ENCODE measurements around the gene MCF2L2.

MCF2L2 gene

DNA sequence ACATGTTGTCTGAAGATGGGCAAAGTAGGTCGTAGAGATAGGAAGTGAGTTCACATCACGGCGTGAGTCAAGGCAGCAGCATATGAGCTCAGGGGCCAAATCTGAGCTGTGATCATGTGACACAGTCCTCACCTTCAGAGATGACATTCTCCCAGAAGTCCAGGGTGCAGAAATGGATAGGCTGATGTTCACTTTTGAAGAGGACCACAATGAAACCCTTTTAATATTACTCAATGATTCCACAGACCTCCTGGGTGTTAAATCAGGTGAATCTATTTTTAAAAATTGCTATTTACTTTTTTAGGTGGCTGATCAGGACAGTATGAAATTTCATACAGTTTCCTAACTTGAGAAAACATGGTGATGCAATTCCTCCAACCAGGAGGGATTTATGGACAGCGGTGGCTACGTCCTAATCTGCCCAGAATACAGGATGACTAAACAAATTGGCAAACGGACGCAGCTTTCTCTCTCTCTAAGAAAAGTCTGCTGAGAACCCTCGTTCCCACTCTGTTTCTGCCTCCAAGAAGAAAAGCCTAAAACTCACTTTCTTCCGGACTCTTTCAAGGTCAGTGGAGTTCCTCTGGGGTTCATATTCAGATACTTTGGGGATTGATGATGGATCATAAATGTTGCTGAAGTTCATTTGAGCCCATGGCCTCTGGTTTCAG is 141.0 kb downstream of the MCF2L2 start:
- no peak for DNase-seq

DNA sequence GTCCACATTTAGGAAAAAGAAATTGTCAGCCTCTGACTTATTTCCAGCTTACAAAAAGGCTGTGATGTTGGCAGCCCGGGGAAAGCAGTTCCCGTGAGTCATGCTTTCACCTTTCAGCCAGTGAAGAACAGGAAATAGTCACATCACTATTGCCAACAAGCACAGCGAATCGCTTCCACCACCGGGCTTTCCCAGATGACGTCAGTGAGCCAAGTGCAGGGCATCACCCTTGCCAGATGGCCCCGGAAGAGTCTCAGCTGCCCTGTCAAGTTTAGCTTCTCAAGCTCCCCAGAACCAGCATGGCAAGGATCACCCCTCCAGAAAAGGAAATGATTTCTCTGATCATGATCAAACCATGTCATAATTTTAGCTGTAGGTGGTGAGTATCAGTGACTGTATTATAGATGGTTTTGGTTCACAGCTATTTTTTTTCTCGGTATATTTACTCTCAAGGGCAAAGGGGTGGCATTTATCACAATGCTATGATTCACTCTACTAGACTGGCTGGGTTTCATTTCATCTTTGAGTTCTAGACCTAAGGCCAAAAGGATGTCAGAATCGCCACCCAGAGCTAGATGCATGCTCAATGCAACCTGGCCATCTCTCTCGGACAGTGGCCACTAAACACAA is 142.5 kb downstream of the MCF2L2 start:
- peak; percentile 95 for DNase-seq

- no peak for DNase-seq
Measured at GRCh38 chr3:183285318-183285717, 143.1 kb downstream of the MCF2L2 start.

- no peak for DNase-seq
Measured at GRCh38 chr3:183284570-183284969, 143.8 kb downstream of the MCF2L2 start.

DNA sequence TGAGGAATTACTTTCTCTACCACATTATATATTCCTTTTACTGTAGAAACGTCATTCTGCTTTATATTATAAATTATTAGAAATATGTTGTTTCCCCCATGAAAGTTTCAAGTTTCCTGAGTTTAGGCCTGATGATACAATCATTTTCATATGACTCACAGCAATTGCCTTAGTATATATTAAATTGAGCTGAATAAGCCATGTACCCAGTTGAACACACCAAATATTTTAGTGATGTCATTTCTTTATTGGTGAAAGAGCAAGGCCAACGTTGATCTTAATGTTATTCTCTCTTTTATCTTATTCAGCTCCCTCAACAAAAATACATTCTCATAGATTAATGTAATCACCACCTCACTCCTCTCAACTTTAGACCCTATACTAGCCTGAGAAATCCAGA is 144.5 kb downstream of the MCF2L2 start:
- no peak for DNase-seq

GRCh38 chr3:183281126-183281797 is 147.2 kb downstream of the MCF2L2 start:
- no peak for DNase-seq

DNA sequence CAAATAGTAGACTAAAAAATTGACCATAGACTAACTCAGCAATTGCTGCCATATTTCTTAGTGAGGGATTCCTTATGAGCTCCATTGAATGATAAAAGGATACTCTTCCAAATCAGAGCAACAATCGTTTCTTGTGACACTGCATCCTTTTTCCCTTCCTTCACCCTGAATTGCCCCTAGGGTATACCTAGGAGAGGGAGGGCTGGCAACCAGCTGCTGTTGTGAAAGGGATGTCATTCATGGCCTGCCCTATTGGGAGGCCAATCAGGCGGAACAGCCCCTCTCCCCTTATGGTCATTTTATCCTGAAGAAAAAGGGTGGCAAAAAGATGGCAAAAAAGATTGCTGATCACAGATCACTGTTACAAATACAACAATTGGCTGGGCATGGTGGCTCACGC is 149.0 kb downstream of the MCF2L2 start:
- DNase-seq, result no peak

GRCh38 chr3:183278479-183279088 is 149.8 kb downstream of the MCF2L2 start:
- DNase-seq, result no peak

- no peak for DNase-seq
Measured at GRCh38 chr3:183277260-183277659, 151.2 kb downstream of the MCF2L2 start.

DNA sequence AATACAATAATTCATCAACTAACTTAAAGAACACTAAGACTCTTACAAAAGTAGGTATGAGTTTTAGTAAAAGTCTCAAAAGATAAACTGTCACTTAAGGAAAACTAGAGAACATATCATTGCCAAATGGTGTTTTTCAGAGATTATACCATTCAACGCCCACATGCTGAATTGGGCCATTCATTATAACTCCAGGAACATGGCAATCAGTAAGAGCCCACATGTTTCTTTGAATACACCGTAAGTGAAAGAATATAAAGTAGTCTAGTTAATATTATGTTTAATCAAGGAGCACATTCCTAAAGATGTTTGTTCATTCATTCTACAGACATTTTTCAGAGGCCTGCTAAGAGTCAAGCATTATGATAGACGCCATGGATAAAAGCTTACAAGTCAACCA is 152.5 kb downstream of the MCF2L2 start:
- no peak for DNase-seq

GRCh38 chr3:183275418-183275817 is 153.0 kb downstream of the MCF2L2 start:
- DNase-seq, result no peak

DNA sequence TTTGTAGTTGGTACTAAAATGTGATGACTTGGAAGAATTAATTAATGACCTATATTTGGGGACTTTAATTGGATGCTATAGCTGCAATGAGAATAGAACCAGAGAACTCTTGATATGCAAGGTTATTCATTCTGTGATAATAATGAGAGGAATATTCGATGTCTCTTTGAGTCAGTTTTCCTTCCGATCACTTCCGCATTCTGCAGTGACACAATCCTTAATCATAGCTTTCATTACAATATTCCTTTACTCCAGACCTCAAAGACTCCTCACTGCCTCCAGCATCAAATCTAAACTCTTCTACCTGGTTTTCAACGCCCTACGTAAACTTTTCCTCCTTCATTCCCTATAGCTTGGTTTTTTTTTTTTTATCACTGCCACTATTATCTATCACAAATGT is 153.8 kb downstream of the MCF2L2 start:
- DNase-seq, result no peak

DNA sequence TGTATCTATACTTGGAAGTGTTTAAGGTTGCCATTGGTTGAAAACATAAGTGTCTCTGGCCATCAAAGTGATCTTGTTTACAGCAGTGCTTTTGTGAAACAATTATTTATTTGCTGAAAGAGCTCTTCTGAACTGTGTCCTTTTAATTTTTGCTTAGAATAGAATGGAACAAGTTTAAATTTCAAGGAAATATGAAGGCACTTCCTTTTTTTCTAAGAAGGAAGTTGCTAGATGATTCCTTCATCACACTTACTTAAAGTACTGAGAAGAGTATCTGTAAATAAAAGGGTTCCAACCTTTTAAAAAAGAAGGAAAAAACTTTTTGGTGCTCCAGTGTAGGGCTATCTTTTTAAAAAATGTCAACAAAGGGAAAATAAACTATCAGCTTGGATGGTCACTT is 155.6 kb downstream of the MCF2L2 start:
- DNase-seq, result no peak

DNA sequence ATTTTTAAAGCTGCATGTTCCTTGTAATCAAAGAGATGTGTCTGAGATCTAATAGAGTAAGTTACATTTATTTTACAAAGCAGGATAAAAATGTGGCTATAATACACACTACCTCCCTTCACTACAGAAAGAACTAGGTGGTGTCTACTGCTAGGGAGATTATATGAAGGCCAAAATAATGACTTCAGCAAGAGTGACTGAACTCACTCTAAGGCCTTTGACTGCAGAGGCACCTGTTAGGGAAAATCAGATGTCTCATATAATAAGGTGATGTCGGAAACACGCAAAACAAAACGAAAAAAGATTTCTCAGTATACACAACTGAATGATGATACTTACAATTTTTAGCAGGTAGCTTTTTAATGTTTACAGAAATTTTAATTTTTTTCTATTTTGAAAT is 156.3 kb downstream of the MCF2L2 start:
- no peak for DNase-seq

GRCh38 chr3:183270344-183270743 is 158.1 kb downstream of the MCF2L2 start:
- no peak for DNase-seq

DNA sequence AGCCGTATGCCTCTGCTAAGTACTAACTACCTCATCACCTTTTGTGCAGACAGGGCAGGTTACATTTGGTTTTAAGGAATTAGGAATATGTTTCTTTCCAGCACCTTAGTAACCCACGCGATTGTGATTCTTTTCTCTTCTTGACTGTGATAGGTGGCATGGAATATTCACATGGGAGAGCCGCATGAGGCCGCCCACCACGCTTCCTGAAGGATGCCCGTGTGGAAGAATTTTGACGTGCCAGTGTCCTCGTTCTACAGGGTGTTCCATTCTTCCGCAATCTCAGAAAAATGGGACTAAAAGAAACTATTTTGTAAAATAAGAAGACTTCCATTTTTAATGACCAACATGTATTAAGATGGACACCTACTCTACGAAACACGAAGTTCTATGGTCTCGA is 159.1 kb downstream of the MCF2L2 start:
- no peak for DNase-seq

DNA sequence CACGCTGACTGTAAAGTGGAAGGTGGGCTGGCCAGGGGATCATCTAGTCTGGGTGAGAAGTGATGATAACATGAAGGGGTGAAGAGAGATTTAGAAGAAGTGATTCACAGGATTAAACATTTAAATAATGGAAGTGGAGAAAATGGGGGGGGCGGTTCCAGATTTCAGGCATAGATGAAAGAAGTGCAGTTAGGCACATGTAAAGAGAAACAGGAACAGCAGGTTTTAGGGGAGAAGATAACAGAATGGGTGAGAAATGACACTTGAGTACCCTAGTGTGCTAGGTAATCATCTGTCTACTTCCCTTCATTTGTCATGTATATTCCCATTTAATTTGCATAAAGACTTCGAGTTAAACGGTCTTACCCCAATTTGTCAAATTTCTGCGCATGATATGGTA is 160.1 kb downstream of the MCF2L2 start:
- peak; percentile 25 for DNase-seq

DNA sequence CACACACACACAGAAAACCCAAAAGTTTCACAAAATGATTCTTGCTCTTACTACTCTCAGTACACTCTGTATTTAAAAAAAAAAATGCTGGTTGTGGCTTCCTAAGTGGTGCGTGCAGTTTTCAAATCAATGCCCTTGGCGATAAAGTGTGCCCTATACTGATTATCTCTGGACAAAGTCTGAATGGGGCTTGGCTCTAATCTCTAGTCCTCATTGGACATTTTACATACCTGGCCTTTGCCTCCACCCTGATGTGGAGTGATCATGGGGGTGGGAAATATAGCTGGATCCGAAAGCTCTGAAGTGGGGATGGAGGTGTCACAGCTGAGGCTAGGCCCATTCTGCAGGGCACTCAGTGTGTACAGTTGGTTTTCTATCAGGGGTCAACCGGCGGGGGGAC is 161.3 kb downstream of the MCF2L2 start:
- no peak for DNase-seq

DNA sequence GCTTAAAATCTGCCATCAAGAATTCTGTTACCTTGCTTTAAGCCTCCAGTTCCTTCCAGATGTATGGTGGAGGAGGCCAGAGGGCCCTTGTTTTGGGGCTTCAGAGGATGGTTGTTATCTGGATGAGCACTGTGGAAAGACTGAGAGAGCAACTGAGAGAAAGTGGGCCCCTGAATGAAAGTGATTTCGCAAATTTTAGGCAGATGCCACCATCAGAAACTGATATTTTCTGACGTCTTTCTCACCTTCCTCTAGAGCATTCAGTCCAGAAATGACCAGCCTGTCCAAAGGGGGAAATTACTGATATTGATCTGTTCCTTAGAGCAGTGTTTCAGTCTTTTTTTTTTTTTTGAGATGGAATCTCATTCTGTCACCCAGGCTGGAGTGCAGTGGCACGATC is 162.0 kb downstream of the MCF2L2 start:
- no peak for DNase-seq

- DNase-seq, result no peak
Measured at GRCh38 chr3:183265834-183266417, 162.5 kb downstream of the MCF2L2 start.

- DNase-seq, result peak; percentile 34
Measured at GRCh38 chr3:183265157-183265642, 163.2 kb downstream of the MCF2L2 start.

- DNase-seq, result no peak
Measured at GRCh38 chr3:183264268-183264667, 164.2 kb downstream of the MCF2L2 start.

DNA sequence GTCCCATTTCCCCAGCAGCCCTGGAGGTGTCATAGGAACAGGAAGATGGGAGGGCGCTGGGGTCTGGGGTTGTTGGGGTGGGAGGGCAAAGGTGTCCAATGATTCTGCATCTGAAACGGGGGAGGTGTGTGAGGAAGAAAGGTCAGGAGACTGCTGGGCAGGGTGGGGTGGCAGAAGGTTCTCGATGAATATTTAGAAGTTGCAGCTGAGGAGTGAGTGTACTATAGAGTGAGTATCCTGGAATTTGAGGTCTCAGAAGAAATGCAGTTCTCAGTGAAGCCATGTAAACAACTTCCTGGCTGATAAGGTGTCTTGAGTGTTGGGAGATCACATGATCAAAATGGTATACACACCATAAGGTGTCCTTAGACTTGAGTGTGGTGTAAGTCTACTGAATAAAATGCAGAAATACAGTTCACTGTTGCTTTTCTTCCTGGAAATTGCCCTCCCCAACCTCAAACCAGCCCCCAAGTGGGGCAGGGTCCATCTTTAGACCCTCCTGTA is 165.5 kb downstream of the MCF2L2 start:
- DNase-seq, result no peak
